GM19467 (cell line): ENCODE data around the gene TBCB.
"Not testable (repeated sequence)": the region's sequence is repeated elsewhere in the genome, so short reads cannot be mapped to it uniquely, and the experiment has no call there.

ENCODE experiments used
- ATAC-seq: cut with Tn5 transposase; IDR thresholded peaks from one replicate; pipeline ENCODE4 v1.9.1; 2021; ENCODE audit warnings: mild to moderate bottlenecking, moderate library complexity; ENCODE audit not compliant: unreplicated experiment

The TBCB gene, protein sequence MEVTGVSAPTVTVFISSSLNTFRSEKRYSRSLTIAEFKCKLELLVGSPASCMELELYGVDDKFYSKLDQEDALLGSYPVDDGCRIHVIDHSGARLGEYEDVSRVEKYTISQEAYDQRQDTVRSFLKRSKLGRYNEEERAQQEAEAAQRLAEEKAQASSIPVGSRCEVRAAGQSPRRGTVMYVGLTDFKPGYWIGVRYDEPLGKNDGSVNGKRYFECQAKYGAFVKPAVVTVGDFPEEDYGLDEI

GRCh38 chr19:36115453-36116343, at the start of gene TBCB:
TSS of gene TBCB (plus strand) at chr19:36115468. CDS start at chr19:36115561, 93 bp downstream.
- ATAC-seq = no peak

- ATAC-seq = no peak
These were observed 47.6 kb upstream of the TBCB start for GRCh38 chr19:36067681-36068080.

DNA sequence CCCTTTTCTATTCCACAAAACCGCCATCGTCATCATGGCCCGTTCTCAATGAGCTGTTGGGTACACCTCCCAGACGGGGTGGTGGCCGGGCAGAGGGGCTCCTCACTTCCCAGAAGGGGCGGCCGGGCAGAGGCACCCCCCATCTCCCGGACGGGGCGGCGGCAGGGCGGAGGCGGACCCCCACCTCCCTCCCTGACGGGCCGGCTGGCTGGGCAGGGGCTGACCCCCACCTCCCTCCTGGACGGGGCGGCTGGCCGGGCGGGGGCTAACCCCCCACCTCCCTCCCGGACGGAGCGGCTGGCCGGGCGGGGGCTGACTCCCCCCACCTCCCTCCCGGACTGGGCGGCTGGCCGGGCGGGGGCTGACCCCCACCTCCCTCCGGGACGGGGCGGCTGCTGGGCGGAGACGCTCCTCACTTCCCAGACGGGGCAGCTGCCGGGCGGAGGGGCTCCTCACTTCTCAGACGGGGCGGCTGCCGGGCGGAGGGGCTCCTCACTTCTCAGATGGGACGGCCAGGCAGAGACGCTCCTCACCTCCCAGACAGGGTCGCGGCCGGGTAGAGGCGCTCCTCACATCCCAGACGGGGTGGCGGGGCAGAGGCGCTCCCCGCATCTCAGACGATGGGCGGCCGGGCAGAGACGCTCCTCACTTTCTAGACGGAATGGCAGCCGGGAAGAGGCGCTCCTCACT, 46.3 kb upstream of the TBCB start:
- not testable (repeated sequence) for ATAC-seq

DNA sequence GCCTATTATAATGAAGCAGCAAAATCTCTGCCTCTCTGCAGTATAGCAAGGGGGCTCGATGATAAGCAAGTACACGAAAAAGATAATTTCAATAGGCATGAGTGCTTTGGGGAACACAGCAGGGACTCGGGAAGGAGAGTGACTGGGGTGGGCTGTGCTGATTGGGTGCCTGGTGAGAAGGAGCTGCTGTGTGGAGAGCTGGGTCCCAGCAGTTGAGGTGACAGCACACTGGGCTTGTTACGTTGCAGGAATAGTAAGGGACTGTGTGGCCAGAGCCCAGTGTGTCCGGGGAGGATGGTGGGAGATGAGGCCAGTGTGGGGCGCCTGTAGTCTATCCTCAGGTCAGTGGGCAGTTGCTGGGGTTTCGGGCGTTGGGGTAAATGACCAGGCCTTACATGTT, 43.2 kb upstream of the TBCB start:
- ATAC-seq = no peak

- ATAC-seq = no peak
These were observed 42.0 kb upstream of the TBCB start for GRCh38 chr19:36073121-36073876.

DNA sequence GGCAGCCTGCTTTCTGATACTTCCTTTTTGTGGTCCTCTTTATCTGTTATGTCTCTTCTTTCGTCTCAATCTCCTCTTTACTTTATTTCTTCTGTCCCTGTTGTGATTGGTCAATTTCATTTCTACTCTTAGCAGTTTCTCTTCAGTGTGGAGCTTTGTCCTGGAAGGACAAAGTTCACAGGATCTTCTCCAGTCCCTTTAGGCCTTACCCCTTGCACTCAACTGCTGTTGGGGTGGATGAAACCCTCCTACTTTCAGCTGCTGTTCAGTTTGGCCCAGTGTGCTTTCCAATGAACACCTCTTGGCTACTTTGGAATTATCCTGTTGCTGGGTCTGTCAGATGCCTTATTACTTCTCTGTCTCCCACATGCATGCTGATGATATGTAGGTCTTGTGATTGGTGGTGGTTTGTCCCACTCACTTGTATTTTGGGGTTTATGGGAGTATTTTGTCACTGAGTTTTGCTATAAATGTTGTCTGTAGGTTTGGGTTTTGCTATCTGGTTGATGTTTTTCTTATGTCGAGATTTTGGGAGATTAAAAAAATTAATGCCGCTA, 35.8 kb upstream of the TBCB start:
- no peak for ATAC-seq

GRCh38 chr19:36081385-36081784, 33.9 kb upstream of the TBCB start:
- ATAC-seq = no peak

GRCh38 chr19:36081894-36082293, 33.4 kb upstream of the TBCB start:
- ATAC-seq = no peak

DNA sequence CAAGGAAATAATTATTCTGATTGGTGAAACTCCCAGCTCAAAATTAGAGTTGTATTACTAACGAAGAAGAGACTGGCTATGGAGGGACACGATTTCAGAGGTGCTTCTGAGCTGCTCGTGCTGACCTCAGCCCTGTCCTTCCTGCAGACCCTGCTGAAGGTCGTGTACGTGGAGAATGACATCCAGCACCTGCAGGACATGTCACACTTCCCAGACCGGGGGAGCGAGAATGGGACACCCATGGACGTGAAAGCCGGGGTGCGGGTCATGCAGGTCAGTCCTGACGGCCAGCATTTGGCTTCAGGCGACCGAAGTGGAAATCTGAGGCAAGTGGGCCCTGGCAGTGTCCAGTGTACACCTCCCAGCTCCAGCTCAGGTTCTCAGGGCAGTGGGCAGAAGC, 32.4 kb upstream of the TBCB start:
- no peak for ATAC-seq

DNA sequence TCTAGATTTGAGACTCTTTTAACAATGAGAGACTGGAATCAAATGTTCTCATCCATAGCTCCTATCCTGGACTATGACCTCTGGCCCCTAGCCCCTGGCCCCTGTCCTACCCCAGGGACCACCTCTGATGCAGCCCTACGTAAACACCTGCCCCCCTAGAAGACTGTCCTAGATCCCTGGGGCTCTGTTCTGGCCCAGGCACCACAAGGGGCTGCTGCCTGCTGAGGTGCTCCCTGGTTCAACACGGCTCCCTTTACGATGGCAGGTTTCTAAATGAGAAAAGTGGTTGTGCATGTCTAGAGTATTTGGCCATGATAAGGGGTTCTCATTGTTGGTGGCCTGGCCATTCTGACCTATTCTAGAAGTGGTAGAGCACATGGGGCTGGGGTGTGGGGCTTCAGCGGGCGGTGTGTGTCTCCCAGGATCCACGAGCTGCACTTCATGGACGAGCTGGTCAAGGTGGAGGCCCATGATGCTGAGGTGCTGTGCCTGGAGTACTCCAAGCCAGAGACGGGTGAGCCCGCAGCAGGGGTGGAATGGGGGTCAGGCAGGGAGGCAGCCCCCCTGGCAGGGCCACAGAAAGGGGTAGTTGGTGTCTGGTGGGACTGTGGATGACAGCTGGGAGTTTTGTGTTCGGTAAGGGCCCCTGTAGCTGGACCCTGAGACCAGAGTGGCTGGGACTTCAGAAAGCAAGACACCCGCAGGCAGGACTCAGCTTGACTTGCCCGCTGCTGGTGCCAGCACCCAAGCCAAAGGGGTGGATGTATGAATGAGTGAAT, 30.8 kb upstream of the TBCB start:
- ATAC-seq = no peak

GRCh38 chr19:36086326-36086725, 28.9 kb upstream of the TBCB start:
- ATAC-seq = no peak

DNA sequence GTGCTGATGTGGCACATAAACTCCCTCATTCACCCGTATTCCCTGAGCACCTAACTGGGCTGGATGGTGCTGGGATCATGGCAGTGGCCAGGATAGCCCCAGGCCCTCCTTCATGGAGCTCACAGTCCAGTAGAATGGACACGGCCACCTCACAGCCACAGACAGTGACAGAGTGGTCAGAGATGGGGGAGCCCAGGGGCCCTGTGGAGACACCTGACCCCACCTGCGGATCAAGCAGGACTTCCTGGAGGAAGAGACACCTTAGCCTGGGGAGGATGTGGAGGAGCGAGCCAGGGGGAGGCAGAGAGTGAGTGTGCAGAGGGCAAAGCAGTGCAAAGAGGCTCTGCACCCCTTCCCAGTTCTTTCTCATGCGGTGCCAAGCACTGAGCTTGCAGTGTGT, 25.4 kb upstream of the TBCB start:
- ATAC-seq = no peak

GRCh38 chr19:36090910-36091695, 24.2 kb upstream of the TBCB start:
- ATAC-seq = no peak

- ATAC-seq = no peak
These were observed 22.7 kb upstream of the TBCB start for GRCh38 chr19:36092566-36092965.

DNA sequence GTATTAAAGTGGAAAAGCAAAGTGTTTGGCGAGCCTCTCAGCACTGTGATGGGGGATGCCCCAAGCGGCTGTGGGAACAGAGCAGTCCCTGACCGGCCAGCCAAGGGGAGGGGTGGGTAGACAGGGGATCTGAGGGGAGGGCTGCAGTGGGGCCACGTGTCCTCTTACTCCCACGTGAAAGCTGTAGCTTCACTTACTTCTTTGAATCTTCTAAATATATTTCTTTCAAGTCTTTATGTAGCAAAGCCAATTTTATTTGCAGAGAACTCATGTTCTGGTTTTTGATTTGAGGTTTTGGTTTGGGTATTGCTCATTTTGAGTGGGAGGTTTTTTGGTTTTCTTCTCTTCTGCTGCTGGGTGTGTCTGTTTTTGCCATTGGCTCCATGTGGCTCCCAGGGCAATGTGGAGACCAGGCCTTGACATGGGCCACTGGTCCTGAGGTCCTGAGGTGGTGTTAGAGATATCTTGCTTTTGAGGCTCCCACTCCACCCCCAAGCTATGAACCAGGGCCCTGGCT, 22.1 kb upstream of the TBCB start:
- no peak for ATAC-seq

DNA sequence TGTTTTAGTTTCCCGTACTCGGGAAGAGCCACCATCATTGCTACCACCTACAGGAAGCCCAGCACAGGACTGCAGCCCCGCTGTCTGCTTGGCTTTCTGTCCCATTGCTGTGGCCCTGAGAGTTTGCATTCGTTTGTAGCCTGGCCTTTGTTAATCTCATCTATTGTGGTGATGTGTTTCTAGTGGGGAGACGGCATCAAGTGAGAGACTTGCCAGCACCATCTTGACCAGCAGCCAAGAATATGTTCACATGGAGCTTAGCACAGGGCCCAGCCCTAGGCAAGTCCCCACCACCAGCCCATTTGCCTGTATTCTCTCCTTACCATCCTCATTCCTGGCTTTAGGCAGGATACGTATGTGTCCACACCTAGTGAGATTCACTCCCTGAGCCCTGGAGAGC, 21.6 kb upstream of the TBCB start:
- no peak for ATAC-seq

DNA sequence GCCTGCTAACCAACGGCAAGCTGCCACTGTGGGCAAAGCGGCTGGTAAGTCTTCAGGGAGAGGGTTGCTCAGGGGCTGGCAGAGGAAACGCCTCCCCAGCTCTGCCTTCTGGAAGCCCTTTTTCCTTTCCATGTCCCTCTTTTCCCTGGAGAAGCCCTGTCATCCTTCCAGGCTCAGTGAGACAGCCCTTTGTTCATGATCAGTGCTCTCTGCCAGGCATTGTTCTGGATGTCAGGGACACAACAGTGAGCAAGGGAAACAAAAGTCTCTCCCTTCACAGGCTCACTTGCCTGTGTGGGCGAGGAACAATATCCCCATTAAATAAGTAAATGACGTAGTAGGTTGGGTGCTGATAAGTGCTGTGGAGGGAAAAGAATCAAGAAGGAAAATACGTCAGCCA, 18.2 kb upstream of the TBCB start:
- ATAC-seq = no peak

GRCh38 chr19:36099166-36099785, 16.0 kb upstream of the TBCB start:
- no peak for ATAC-seq
